Ishikawa (cell line): ENCODE results near the gene NOL4L.

ENCODE experiments used
- CEBPB ChIP-seq: IDR thresholded peaks from 2 replicates; pipeline ENCODE4 v1.6.1; 2012
- CREB1 ChIP-seq: IDR thresholded peaks from 2 replicates; pipeline ENCODE4 v1.6.1; 2012; ENCODE audit warnings: low read depth
- EGR1 ChIP-seq: IDR thresholded peaks from 2 replicates; pipeline ENCODE4 v1.6.1; 2012
- EP300 ChIP-seq: IDR thresholded peaks from 2 replicates; pipeline ENCODE4 v1.6.1; 2012; ENCODE audit warnings: borderline replicate concordance
- FOXM1 ChIP-seq: IDR thresholded peaks from 2 replicates; pipeline ENCODE4 v1.6.1; 2012; ENCODE audit warnings: low read depth, borderline replicate concordance
- NFIC ChIP-seq: IDR thresholded peaks from 2 replicates; pipeline ENCODE4 v1.6.1; 2012
- RAD21 ChIP-seq: IDR thresholded peaks from 2 replicates; pipeline ENCODE4 v1.6.1; 2012; ENCODE audit warnings: low read depth
- REST ChIP-seq: IDR thresholded peaks from 2 replicates; pipeline ENCODE4 v1.6.1; 2012; ENCODE audit warnings: low read depth, mild to moderate bottlenecking
- TAF1 ChIP-seq: IDR thresholded peaks from 2 replicates; pipeline ENCODE4 v1.6.1; 2012; ENCODE audit warnings: low read depth, mild to moderate bottlenecking
- TCF12 ChIP-seq: IDR thresholded peaks from 2 replicates; pipeline ENCODE4 v1.6.1; 2012; ENCODE audit warnings: low read depth
- TEAD4 ChIP-seq: IDR thresholded peaks from 2 replicates; pipeline ENCODE4 v1.6.1; 2012
- YY1 ChIP-seq: IDR thresholded peaks from 2 replicates; pipeline ENCODE4 v1.6.1; 2012; ENCODE audit warnings: low read depth
- ZBTB7A ChIP-seq: IDR thresholded peaks from 2 replicates; pipeline ENCODE4 v1.6.1; 2012; ENCODE audit warnings: low read depth
- TF ChIP-seq, protein P1 (sequence below): IDR thresholded peaks from 2 replicates; pipeline ENCODE4 v1.6.1; 2012
- TF ChIP-seq, protein P2 (sequence below): IDR thresholded peaks from 2 replicates; pipeline ENCODE4 v1.6.1; 2012

Gene NOL4L

GRCh38 chr20:32495217-32495565 lies 89.9 kb downstream of the NOL4L start:
- no peak for TF ChIP-seq CREB1
- TF ChIP-seq, protein P1, sequence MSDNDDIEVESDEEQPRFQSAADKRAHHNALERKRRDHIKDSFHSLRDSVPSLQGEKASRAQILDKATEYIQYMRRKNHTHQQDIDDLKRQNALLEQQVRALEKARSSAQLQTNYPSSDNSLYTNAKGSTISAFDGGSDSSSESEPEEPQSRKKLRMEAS = no peak
- TF ChIP-seq TCF12 = no peak
- no peak for TF ChIP-seq TAF1
- no peak for TF ChIP-seq RAD21
- TF ChIP-seq, protein P2, sequence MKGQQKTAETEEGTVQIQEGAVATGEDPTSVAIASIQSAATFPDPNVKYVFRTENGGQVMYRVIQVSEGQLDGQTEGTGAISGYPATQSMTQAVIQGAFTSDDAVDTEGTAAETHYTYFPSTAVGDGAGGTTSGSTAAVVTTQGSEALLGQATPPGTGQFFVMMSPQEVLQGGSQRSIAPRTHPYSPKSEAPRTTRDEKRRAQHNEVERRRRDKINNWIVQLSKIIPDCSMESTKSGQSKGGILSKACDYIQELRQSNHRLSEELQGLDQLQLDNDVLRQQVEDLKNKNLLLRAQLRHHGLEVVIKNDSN = no peak
- no peak for TF ChIP-seq FOXM1
- TF ChIP-seq ZBTB7A = no peak
- TF ChIP-seq TEAD4 = no peak
- no peak for TF ChIP-seq YY1
- TF ChIP-seq EGR1 = no peak
- TF ChIP-seq CEBPB = no peak
- no peak for TF ChIP-seq EP300
- TF ChIP-seq NFIC = no peak
- TF ChIP-seq REST = no peak

DNA sequence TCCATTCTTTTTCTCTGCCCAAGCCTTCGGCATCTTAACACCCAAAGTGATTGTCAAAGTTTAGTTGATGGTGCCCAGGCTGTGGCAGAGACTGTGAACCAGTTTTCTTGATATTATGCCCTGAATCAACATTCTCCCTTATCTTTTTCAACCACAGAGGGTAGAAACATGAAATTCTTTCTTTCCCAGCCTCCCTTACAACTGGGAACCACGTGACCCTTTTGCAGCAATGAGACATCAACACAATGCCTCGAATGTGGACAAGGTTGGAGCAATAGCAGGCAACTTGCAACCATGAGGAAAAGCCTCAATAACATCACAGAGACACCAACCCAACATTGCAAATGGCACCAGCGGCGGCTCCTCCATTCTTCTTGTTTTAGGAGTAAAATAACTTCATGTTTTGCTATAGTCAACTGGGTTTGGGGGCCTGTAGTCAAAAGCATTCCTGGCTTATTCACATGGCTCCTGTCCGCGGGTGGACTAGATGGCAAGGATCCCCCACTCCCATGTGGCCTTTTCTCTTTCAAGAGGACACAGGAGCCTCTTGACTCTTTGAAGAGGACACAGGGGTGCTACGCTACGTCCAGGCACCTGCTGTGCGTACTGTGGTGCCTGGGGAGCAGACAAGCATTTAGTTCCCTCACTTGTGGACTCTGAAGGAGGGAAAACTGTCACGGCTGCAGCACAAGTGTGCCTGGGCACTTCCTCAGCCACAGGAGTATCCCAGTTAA lies 90.5 kb downstream of the NOL4L start:
- TF ChIP-seq, protein P2 = peak; percentile 51
- TF ChIP-seq YY1 = no peak

DNA sequence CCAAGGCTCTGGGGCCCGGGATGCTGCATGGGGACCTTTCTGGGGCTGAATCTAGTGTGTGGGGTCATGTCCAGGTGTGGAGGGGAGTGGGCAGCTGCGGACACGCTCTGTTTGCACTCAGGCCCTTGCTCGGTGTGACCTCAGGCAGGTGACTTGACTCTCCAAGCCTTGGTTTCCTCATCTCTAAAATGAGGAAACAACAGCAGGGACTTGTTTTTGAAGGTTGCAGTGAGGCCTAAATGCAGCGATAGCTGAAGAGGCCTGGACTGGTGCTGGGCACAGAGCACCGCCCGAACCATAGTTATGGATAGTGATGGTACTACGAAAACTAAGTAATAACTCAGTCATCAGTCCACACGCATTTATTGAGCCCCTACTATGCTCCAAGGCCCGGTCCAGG lies 91.8 kb downstream of the NOL4L start:
- TF ChIP-seq RAD21 (no peak), CEBPB (no peak), ZBTB7A (no peak), TCF12 (no peak), CREB1 (no peak), EP300 (no peak), EGR1 (no peak), TAF1 (no peak), NFIC (no peak), YY1 (no peak), TEAD4 (no peak), FOXM1 (no peak), REST (no peak)
- TF ChIP-seq, protein P1 = no peak
- TF ChIP-seq, protein P2 = no peak

GRCh38 chr20:32490942-32491763 lies 94.0 kb downstream of the NOL4L start:
- no peak for TF ChIP-seq EGR1

GRCh38 chr20:32488066-32488838 lies 96.9 kb downstream of the NOL4L start:
- TF ChIP-seq RAD21 (no peak), CREB1 (no peak), CEBPB (no peak), EGR1 (no peak), TEAD4 (no peak), TAF1 (no peak), TCF12 (no peak), NFIC (no peak), FOXM1 (no peak), EP300 (no peak), YY1 (no peak)
- TF ChIP-seq, protein P1 = no peak
- TF ChIP-seq, protein P2 = no peak
